GM23338 (cell line): ENCODE measurements around the gene PTPRN2.
"Not testable (repeated sequence)": the region's sequence is repeated elsewhere in the genome, so short reads cannot be mapped to it uniquely, and the experiment has no call there.

Experiments used
- CREB1 ChIP-seq: fragments of 250-450 bp; sonication (Bioruptor Pico); IDR thresholded peaks from 2 replicates; pipeline ENCODE4 v1.5.0; 2020; ENCODE audit warnings: low read depth, mild to moderate bottlenecking, moderate library complexity
- CTCF ChIP-seq, 2 experiments: fragments of 200-600 bp in 1 of 2; sonication (generic) in 1 of 2; conservative IDR thresholded peaks; 2 replicates each; pipeline versions ENCODE4 v1.5.1 to v1.6.1; 2016 to 2017; ENCODE audit warnings: antibody characterized with exemption in 2 of 2, low read depth in 2 of 2, mild to moderate bottlenecking in 2 of 2, moderate library complexity in 1 of 2
- ETS1 ChIP-seq: IDR thresholded peaks from 2 replicates; pipeline ENCODE4 v1.6.1; 2016; ENCODE audit warnings: antibody characterized with exemption
- EZH2 ChIP-seq: fragments of 200-600 bp; sonication (generic); IDR thresholded peaks from one replicate; pipeline ENCODE4 v1.8.0; 2017; ENCODE audit warnings: antibody characterized with exemption, mild to moderate bottlenecking, low read depth; ENCODE audit not compliant: unreplicated experiment
- EZH2phosphoT487 ChIP-seq: fragments of 200-600 bp; sonication (generic); IDR thresholded peaks from one replicate; pipeline ENCODE4 v1.8.1; 2018; ENCODE audit warnings: antibody characterized with exemption; ENCODE audit not compliant: unreplicated experiment
- JUNB ChIP-seq: IDR thresholded peaks from one replicate; pipeline ENCODE4 v1.6.1; 2016; ENCODE audit warnings: antibody characterized with exemption; ENCODE audit not compliant: unreplicated experiment
- POLR2AphosphoS5 ChIP-seq: IDR thresholded peaks from 2 replicates; pipeline ENCODE4 v1.6.1; 2016; ENCODE audit warnings: antibody characterized with exemption, low read depth
- REST ChIP-seq: IDR thresholded peaks from one replicate; pipeline ENCODE4 v1.6.1; 2018; ENCODE audit warnings: antibody characterized with exemption; ENCODE audit not compliant: unreplicated experiment
- STAT1 ChIP-seq: IDR thresholded peaks from one replicate; pipeline ENCODE4 v1.6.1; 2016; ENCODE audit warnings: antibody characterized with exemption; ENCODE audit not compliant: unreplicated experiment

- not testable (repeated sequence) for TF ChIP-seq CTCF (conservative IDR thresholded peaks at IDR 0.05; ENCODE audit: low read depth in 2 of 2); EZH2; POLR2AphosphoS5; CREB1 (CRISPR knock-in tag); STAT1; REST; EZH2phosphoT487; JUNB; ETS1
Observed at GRCh38 chr7:158341097-158341496, 246.5 kb downstream of the PTPRN2 start.
